HepG2 (cell line): ENCODE data around the gene BLOC1S2. TPM values are rescaled to one million over a fixed set of nuclear protein-coding genes. Genes with fewer than 3 reads are reported as not detected.

Source experiments
- ATAC-seq: fragments of 200-7000 bp; cut with Tn5 transposase; 3 replicates; pipeline ENCODE4 v1.9.1; 2020; ENCODE audit warnings: mild to moderate bottlenecking, moderate library complexity
- BruUV-seq: library from RNA; stranded (reverse); fragments of 400-500 nt; replicated peaks from 2 replicates; lab custom pipeline; 2021; lab: Mats Ljungman, UMichigan
- CTCF ChIA-PET: fragments of 300-600 bp; formaldehyde crosslinking; extraction: SDS; loops from one replicate; lab custom pipeline; 2021; ENCODE audit warnings: low total read pairs, inconsistent platforms, low intra/inter-chr PET ratio; lab: Yijun Ruan, JAX
- POLR2A ChIA-PET: fragments of 350-600 bp; sonication (Branson Sonifier 250); formaldehyde crosslinking; loops from one replicate; lab custom pipeline; 2020; ENCODE audit warnings: antibody characterized with exemption, inconsistent platforms; lab: Yijun Ruan, JAX
- DNase-seq: peaks from one replicate; pipeline ENCODE4 v3.0.0-alpha.2; 2015; ENCODE audit warnings: low spot score
- FAIRE-seq: peaks from 3 replicates; lab custom pipeline; 2011; peaks lifted over from hg19 to GRCh38; lab: Jason Lieb, UNC
- H2AFZ ChIP-seq: one replicate; pipeline ENCODE4 v1.6.1; 2011; ENCODE audit warnings: low read length, inconsistent platforms
- H3K27ac ChIP-seq: fragments of 300-600 bp; 3 replicates; pipeline ENCODE4 v1.8.0; 2011; ENCODE audit warnings: mixed run types, mild to moderate bottlenecking, mixed read lengths, low read length, inconsistent platforms; ENCODE audit not compliant: insufficient read depth; ENCODE audit errors: extremely low read length
- H3K27me3 ChIP-seq, 2 experiments: fragments of 200-600 bp in 1 of 2; 2 replicates in 1 of 2; 3 replicates in 1 of 2; pipeline versions ENCODE4 v1.6.0 to v1.8.0; 2011; ENCODE audit warnings: low read length in 2 of 2, mild to moderate bottlenecking in 2 of 2, moderate library complexity in 2 of 2, inconsistent platforms in 1 of 2; ENCODE audit not compliant: insufficient read depth in 2 of 2, control insufficient read depth in 1 of 2
- H3K36me3 ChIP-seq, 2 experiments: fragments of 200-600 bp in 1 of 2; replicated peaks in 1 of 2; 2 replicates in 1 of 2; 3 replicates in 1 of 2; pipeline versions ENCODE4 v1.5.1 to v1.8.0; 2011; ENCODE audit warnings: low read length in 2 of 2, inconsistent platforms in 1 of 2; ENCODE audit not compliant: insufficient read depth in 2 of 2, control insufficient read depth in 1 of 2
- H3K4me1 ChIP-seq: 2 replicates; pipeline ENCODE4 v1.5.1; 2012; ENCODE audit warnings: low read length, inconsistent platforms; ENCODE audit not compliant: insufficient read depth
- H3K4me2 ChIP-seq: 2 replicates; pipeline ENCODE4 v1.6.0; 2011; ENCODE audit warnings: low read depth, low read length, inconsistent platforms
- H3K4me3 ChIP-seq, 3 experiments: fragments of 200-600 bp in 1 of 3; sonication (generic), shearing (Covaris generic) in 1 of 3; replicated peaks in 1 of 3; 2 replicates each; pipeline ENCODE4 v1.5.1; 2011 to 2016; ENCODE audit warnings: low read length in 3 of 3, inconsistent platforms in 2 of 3, low read depth in 2 of 3, mild to moderate bottlenecking in 2 of 3, control low read depth in 1 of 3, mixed read lengths in 1 of 3; ENCODE audit not compliant: insufficient read depth in 1 of 3
- H3K79me2 ChIP-seq: one replicate; pipeline ENCODE4 v1.6.1; 2011; ENCODE audit warnings: low read length, inconsistent platforms; ENCODE audit not compliant: insufficient read depth
- H3K9ac ChIP-seq: 2 replicates; pipeline ENCODE4 v1.6.0; 2011; ENCODE audit warnings: mild to moderate bottlenecking, low read depth, low read length, inconsistent platforms; ENCODE audit not compliant: insufficient read depth
- H3K9me3 ChIP-seq: 2 replicates; pipeline ENCODE4 v1.5.1; 2012; ENCODE audit warnings: mild to moderate bottlenecking, low read length
- H4K20me1 ChIP-seq: 2 replicates; pipeline ENCODE4 v1.6.0; 2011; ENCODE audit warnings: inconsistent platforms, mild to moderate bottlenecking, low read length, moderate library complexity; ENCODE audit not compliant: insufficient read depth
- CCAR2 ChIP-seq: fragments of 200-400 bp; formaldehyde crosslinking; optimal IDR thresholded peaks from 2 replicates; pipeline ENCODE3; 2018; ENCODE audit warnings: low read depth, mild to moderate bottlenecking, low read length, moderate library complexity
- ETV5 ChIP-seq: IDR thresholded peaks from 2 replicates; pipeline ENCODE4 v1.6.1; 2018; ENCODE audit warnings: missing biosample characterization, missing genetic modification reagents, inconsistent platforms, borderline replicate concordance
- EZH2 ChIP-seq: conservative IDR thresholded peaks from 2 replicates; pipeline ENCODE4 v1.6.1; 2012; ENCODE audit warnings: mild to moderate bottlenecking, low read depth, low read length, moderate library complexity
- HDAC6 ChIP-seq: fragments of 200-600 bp; sonication (generic); IDR thresholded peaks from 2 replicates; pipeline ENCODE4 v1.7.0; 2017; ENCODE audit warnings: mild to moderate bottlenecking, antibody characterized with exemption, low read length, low read depth
- KLF9 ChIP-seq: IDR thresholded peaks from 2 replicates; pipeline ENCODE4 v1.6.1; 2016; ENCODE audit warnings: low read depth
- MAF1 ChIP-seq: sonication (generic); formaldehyde crosslinking; IDR thresholded peaks from 2 replicates; pipeline ENCODE4 v1.5.0; 2020; ENCODE audit warnings: missing genetic modification reagents, borderline replicate concordance
- SMC3 ChIP-seq: IDR thresholded peaks from 2 replicates; pipeline ENCODE4 v1.6.1; 2011; ENCODE audit warnings: low read length, improper control_type of control experiment
- ZFP36 ChIP-seq: fragments of 150-350 bp; IDR thresholded peaks from 2 replicates; pipeline ENCODE4 v1.6.1; 2018; ENCODE audit warnings: borderline replicate concordance, low read length, low read depth; ENCODE audit not compliant: partially characterized antibody
- ZMAT3 ChIP-seq: sonication (generic); formaldehyde crosslinking; conservative IDR thresholded peaks from 2 replicates; pipeline ENCODE4 v1.7.0; 2021; ENCODE audit warnings: missing genetic modification reagents
- ZNF30 ChIP-seq: sonication (generic); formaldehyde crosslinking; IDR thresholded peaks from 2 replicates; pipeline ENCODE4 v1.5.0; 2020; ENCODE audit warnings: mild to moderate bottlenecking, missing genetic modification reagents
- ZNF33A ChIP-seq: sonication (generic); formaldehyde crosslinking; IDR thresholded peaks from 2 replicates; pipeline ENCODE4 v1.5.1; 2020; ENCODE audit warnings: missing genetic modification reagents, mild to moderate bottlenecking, moderate library complexity, borderline replicate concordance
- ZNF556 ChIP-seq: sonication (generic); formaldehyde crosslinking; IDR thresholded peaks from 2 replicates; pipeline ENCODE4 v1.4.0; 2020; ENCODE audit warnings: mild to moderate bottlenecking, missing genetic modification reagents, borderline replicate concordance
- ZNF672 ChIP-seq: sonication (generic); formaldehyde crosslinking; IDR thresholded peaks from 2 replicates; pipeline ENCODE4 v1.8.1; 2022; ENCODE audit warnings: missing genetic modification reagents
- ZNF737 ChIP-seq: sonication (generic); formaldehyde crosslinking; IDR thresholded peaks from 2 replicates; pipeline ENCODE4 v1.5.0; 2020; ENCODE audit warnings: missing genetic modification reagents, mild to moderate bottlenecking, borderline replicate concordance
- ZNF790 ChIP-seq: sonication (generic); formaldehyde crosslinking; IDR thresholded peaks from 2 replicates; pipeline ENCODE4 v1.8.0; 2022; ENCODE audit warnings: missing genetic modification reagents, mild to moderate bottlenecking, borderline replicate concordance
- WGBS: methylation state at CpG from one replicate; pipeline ENCODE4 v1.1.6; 2017; ENCODE audit warnings: low lambda C conversion rate; 5-methylcytosine and 5-hydroxymethylcytosine counted together
- in situ Hi-C: cut with HindIII; loops from 2 replicates; pipeline ENCODE4 v1.10.0; 2017; ENCODE audit warnings: low pct_unique_long_range_greater_than_20kb; ENCODE audit not compliant: extremely low pct_ligation_motif_present
- intact Hi-C: fragments of 100-400 bp; cut with micrococcal nuclease; formaldehyde crosslinking; loops from one replicate; pipeline ENCODE4 v1.10.0; 2022; ENCODE audit not compliant: unreplicated experiment
- polyA plus RNA-seq, 8 experiments: library from polyadenylated mRNA; depleted of rRNA in 3 of 8; stranded (reverse) in 7 of 8; unstranded in 1 of 8; fragments of >200 nt; fragmentation: Illumina TruSeq in 4 of 8; extraction: Trizol in 4 of 8; gene quantifications; 2 replicates each; pipeline versions ENCODE4 v1.2.1 to v1.2.3, GENCODE V29; 2011 to 2016; ENCODE audit warnings: low read depth in 4 of 8, missing spikeins in 1 of 8, mixed read lengths in 1 of 8; ENCODE audit not compliant: insufficient read depth in 1 of 8
- total RNA-seq, 5 experiments: library from RNA; depleted of rRNA; stranded (reverse); fragments of >200 nt; fragmentation: Illumina TruSeq; extraction: Trizol; gene quantifications; 2 replicates each; pipeline ENCODE4 v1.2.3, GENCODE V29; 2016; ENCODE audit warnings: low read depth in 1 of 5
- TF ChIP-seq, protein P1 (sequence below): IDR thresholded peaks from 2 replicates; pipeline ENCODE4 v1.6.1; 2012; ENCODE audit warnings: low read length, improper control_type of control experiment
- TF ChIP-seq, protein P2 (sequence below): sonication (generic); formaldehyde crosslinking; IDR thresholded peaks from 2 replicates; pipeline ENCODE4 v1.4.0; 2020; ENCODE audit warnings: missing genetic modification reagents
- TF ChIP-seq, protein P3 (sequence below): sonication (generic); formaldehyde crosslinking; IDR thresholded peaks from 2 replicates; pipeline ENCODE4 v1.5.0; 2020; ENCODE audit warnings: missing genetic modification reagents, mild to moderate bottlenecking, borderline replicate concordance

Gene BLOC1S2
- total and polyA plus RNA-seq, 2 of the 13 experiments (the other 11 are each of a cell fraction or from before 2014, with no cell fraction given), result 22.3 to 64.4 TPM

DNA sequence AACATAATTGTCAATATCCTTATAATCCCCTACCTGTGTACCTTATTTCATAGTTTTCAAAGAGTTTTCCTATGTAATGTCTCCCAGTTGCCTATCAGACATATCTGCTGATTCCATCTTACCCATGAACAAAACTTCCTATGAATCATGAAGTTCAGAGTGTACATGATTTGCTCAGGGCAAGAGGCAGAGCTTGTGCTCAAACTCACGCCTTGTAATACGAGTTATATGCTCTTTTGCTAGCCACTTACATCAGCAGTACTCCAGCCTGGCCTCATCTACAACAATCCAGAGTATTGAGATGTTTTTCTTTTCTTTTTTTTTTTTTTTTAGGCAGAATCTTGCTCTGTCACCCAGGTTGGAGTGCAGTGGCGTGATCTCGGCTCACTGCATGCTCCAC lies 31.7 kb upstream of the BLOC1S2 start (continued):
- TF ChIP-seq, protein P1, sequence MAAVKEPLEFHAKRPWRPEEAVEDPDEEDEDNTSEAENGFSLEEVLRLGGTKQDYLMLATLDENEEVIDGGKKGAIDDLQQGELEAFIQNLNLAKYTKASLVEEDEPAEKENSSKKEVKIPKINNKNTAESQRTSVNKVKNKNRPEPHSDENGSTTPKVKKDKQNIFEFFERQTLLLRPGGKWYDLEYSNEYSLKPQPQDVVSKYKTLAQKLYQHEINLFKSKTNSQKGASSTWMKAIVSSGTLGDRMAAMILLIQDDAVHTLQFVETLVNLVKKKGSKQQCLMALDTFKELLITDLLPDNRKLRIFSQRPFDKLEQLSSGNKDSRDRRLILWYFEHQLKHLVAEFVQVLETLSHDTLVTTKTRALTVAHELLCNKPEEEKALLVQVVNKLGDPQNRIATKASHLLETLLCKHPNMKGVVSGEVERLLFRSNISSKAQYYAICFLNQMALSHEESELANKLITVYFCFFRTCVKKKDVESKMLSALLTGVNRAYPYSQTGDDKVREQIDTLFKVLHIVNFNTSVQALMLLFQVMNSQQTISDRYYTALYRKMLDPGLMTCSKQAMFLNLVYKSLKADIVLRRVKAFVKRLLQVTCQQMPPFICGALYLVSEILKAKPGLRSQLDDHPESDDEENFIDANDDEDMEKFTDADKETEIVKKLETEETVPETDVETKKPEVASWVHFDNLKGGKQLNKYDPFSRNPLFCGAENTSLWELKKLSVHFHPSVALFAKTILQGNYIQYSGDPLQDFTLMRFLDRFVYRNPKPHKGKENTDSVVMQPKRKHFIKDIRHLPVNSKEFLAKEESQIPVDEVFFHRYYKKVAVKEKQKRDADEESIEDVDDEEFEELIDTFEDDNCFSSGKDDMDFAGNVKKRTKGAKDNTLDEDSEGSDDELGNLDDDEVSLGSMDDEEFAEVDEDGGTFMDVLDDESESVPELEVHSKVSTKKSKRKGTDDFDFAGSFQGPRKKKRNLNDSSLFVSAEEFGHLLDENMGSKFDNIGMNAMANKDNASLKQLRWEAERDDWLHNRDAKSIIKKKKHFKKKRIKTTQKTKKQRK, result no peak
- no peak for TF ChIP-seq ZFP36
- TF ChIP-seq SMC3, result no peak
- no peak for TF ChIP-seq MAF1 (CRISPR knock-in tag)
- no peak for TF ChIP-seq ZNF556 (CRISPR knock-in tag)

DNA sequence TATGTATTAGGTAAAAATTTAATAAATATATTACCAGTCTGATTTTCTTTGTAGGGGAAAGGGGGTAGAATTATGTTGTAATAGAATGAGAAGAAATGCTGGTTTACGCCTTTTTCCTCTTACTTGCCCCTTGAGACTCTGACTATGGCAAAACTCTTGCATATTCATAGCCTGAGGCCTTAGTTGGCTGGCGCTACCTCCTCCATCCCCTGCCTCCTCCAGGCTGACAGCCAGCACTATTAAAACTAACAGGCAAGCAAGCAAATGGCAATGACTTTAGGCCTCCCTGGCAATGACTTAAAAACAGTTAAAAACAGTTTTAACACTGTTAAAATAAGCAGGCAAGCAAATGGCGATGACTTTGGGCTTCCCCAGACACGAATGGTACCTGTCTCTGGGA lies 29.1 kb upstream of the BLOC1S2 start:
- Histone ChIP-seq H3K4me1 (peaks cover 8% of the 10 kb centered on the region), H3K79me2 (no peaks in the 10 kb centered on the region), H3K4me2 (no peak overlapping the region), H3K4me3 (no peak overlapping the region), H3K9ac (no peak overlapping the region), H4K20me1 (no peaks in the 10 kb centered on the region), H2AFZ (no peak overlapping the region), H3K27ac (no peak overlapping the region), H3K9me3 (no peaks in the 10 kb centered on the region), H3K36me3 (no peaks in the 10 kb centered on the region), H3K27me3 (peaks cover 2% of the 10 kb centered on the region in 2 experiments; a peak in 2 of 5 replicates)
- POLR2A ChIA-PET, result no interaction called here
- DNase-seq (no peak), ATAC-seq (no peak), FAIRE-seq (no peak)
- in situ Hi-C loops (no loop called here), intact Hi-C loops (no loop called here)
- CTCF ChIA-PET, result no interaction called here
- 40% methylated on average over 4 of the region's 4 CpGs for WGBS
- BruUV-seq, result no TSS peak
- TF ChIP-seq HDAC6 (no peak), ZNF790 (CRISPR knock-in tag) (no peak), ETV5 (CRISPR knock-in tag) (no peak), ZNF737 (CRISPR knock-in tag) (no peak), EZH2 (no peak), KLF9 (CRISPR knock-in tag) (no peak), ZNF672 (CRISPR knock-in tag) (no peak), CCAR2 (no peak), ZNF30 (CRISPR knock-in tag) (no peak), ZMAT3 (no peak), ZNF33A (CRISPR knock-in tag) (no peak)
- TF ChIP-seq, protein P2, sequence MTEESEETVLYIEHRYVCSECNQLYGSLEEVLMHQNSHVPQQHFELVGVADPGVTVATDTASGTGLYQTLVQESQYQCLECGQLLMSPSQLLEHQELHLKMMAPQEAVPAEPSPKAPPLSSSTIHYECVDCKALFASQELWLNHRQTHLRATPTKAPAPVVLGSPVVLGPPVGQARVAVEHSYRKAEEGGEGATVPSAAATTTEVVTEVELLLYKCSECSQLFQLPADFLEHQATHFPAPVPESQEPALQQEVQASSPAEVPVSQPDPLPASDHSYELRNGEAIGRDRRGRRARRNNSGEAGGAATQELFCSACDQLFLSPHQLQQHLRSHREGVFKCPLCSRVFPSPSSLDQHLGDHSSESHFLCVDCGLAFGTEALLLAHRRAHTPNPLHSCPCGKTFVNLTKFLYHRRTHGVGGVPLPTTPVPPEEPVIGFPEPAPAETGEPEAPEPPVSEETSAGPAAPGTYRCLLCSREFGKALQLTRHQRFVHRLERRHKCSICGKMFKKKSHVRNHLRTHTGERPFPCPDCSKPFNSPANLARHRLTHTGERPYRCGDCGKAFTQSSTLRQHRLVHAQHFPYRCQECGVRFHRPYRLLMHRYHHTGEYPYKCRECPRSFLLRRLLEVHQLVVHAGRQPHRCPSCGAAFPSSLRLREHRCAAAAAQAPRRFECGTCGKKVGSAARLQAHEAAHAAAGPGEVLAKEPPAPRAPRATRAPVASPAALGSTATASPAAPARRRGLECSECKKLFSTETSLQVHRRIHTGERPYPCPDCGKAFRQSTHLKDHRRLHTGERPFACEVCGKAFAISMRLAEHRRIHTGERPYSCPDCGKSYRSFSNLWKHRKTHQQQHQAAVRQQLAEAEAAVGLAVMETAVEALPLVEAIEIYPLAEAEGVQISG (CRISPR knock-in tag), result no peak
- TF ChIP-seq, protein P3, sequence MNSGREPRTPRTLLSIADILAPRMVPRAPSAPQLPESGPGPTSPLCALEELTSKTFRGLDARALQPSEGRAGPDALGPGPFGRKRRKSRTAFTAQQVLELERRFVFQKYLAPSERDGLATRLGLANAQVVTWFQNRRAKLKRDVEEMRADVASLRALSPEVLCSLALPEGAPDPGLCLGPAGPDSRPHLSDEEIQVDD (CRISPR knock-in tag), result no peak
